Uterus (tissue), 2 donors: ENCODE measurements around the gene MLIP.

ENCODE experiments used
- POLR2A ChIP-seq, 2 donors: fragments of 450-650 bp; IDR thresholded peaks; one replicate each; pipeline ENCODE4 v1.6.1; 2016; ENCODE audit warnings: antibody characterized with exemption in 2 of 2, mild to moderate bottlenecking in 1 of 2, moderate library complexity in 1 of 2
- TF ChIP-seq, protein P1 (sequence below), 4 experiments: fragments of 200-600 bp in 2 of 4; fragments of 450-650 bp in 2 of 4; sonication (generic) in 2 of 4; IDR thresholded peaks; one replicate each; pipeline ENCODE4 v1.5.1; 2016 to 2019; ENCODE audit warnings: antibody characterized with exemption in 4 of 4, mild to moderate bottlenecking in 2 of 4, moderate library complexity in 1 of 4

DNA sequence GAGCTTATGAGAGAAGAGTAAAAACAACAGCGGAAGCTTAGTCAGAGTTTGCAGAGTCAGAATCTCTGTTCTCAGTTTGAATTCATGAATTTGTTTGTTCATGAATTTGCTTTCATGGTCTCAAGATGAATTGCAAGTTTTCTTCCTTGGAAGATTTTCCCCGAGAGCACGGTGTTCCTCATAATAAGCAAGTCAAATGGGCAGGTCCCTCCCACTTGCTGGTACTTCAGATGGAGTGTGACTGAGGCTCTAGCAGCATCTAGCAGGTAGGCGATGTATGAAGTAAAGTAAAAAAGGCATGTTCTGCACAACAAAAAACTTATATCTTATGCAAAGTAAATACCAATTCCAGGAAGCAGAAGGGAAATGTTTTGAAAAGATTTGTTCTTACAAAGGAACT lies 15.5 kb upstream of the MLIP start:
- no peak for TF ChIP-seq POLR2A (IDR thresholded peaks at IDR 0.05)
- TF ChIP-seq, protein P1, sequence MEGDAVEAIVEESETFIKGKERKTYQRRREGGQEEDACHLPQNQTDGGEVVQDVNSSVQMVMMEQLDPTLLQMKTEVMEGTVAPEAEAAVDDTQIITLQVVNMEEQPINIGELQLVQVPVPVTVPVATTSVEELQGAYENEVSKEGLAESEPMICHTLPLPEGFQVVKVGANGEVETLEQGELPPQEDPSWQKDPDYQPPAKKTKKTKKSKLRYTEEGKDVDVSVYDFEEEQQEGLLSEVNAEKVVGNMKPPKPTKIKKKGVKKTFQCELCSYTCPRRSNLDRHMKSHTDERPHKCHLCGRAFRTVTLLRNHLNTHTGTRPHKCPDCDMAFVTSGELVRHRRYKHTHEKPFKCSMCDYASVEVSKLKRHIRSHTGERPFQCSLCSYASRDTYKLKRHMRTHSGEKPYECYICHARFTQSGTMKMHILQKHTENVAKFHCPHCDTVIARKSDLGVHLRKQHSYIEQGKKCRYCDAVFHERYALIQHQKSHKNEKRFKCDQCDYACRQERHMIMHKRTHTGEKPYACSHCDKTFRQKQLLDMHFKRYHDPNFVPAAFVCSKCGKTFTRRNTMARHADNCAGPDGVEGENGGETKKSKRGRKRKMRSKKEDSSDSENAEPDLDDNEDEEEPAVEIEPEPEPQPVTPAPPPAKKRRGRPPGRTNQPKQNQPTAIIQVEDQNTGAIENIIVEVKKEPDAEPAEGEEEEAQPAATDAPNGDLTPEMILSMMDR (IDR thresholded peaks at IDR 0.05): no peak
